ENCODE results near the gene PSMB5. TPM values are rescaled to one million over a fixed set of nuclear protein-coding genes. Genes with fewer than 3 reads are reported as not detected.

Gene PSMB5
- total RNA-seq, 6 experiments from 2014 or later = 51.2 to 93.5 (median 59.1) TPM

GRCh38 chr14:22979748-22980392, 54.8 kb downstream of the PSMB5 start:
- Histone ChIP-seq H3K4me3 (peak overlapping the region; percentile 65 to 90 (median 83)), H3K36me3 (no peaks in the 10 kb centered on the region), H3K27me3 (no peaks in the 10 kb centered on the region), H3K27ac (peak overlapping the region; percentile 17 to 89 (median 53)), H3K4me1 (peaks cover 0 to 61% (median 28%) of the 10 kb centered on the region in 4 donors), H3K9me3 (no peaks in the 10 kb centered on the region)
- TF ChIP-seq POLR2A (IDR thresholded peaks at IDR 0.05) (no peak), CTCF (IDR thresholded peaks at IDR 0.05) (no peak)
- DNase-seq (no peak), ATAC-seq (no peak)
- intact Hi-C loops (cut with DNase I) = no loop called here
- WGBS (ENCODE audit: insufficient coverage, low coverage, low lambda C conversion rate, missing lambda C conversion rate) = 21% methylated on average over 8 of the region's 8 CpGs

- peak overlapping the region in 2 of 3 donors; percentile 86 to 89 for H3K27ac ChIP-seq
- no peaks in the 10 kb centered on the region for H3K27me3 ChIP-seq
- TF ChIP-seq POLR2A (IDR thresholded peaks at IDR 0.05) = no peak
- no peak for TF ChIP-seq CTCF (IDR thresholded peaks at IDR 0.05)
- H3K4me1 ChIP-seq = peaks cover 0 to 68% (median 32%) of the 10 kb centered on the region in 4 donors
- ATAC-seq (no peak), DNase-seq (no peak)
- intact Hi-C loops (cut with DNase I) = no loop called here
- 0% methylated on average over 1 of the region's 5 CpGs for WGBS (ENCODE audit: insufficient coverage, low coverage, low lambda C conversion rate, missing lambda C conversion rate)
- peak overlapping the region in 1 of 3 donors; percentile 42 for H3K4me3 ChIP-seq
- no peaks in the 10 kb centered on the region for H3K9me3 ChIP-seq
- H3K36me3 ChIP-seq = peaks cover 0 to under 1% (median 0%) of the 10 kb centered on the region in 4 donors
Observed at GRCh38 chr14:22978981-22979671, 55.6 kb downstream of the PSMB5 start.

GRCh38 chr14:22978487-22978837, 56.2 kb downstream of the PSMB5 start:
- no peaks in the 10 kb centered on the region for H3K27me3 ChIP-seq
- 14% methylated on average over 3 of the region's 3 CpGs for WGBS (ENCODE audit: insufficient coverage, low coverage, low lambda C conversion rate, missing lambda C conversion rate)
- intact Hi-C loops (cut with DNase I) = no loop called here

More at GRCh38 chr14:22978487-22978837, 56.2 kb downstream of the PSMB5 start:
- no peak for DNase-seq
- H3K4me3 ChIP-seq = peak overlapping the region in 1 of 3 donors; percentile 42
- peak overlapping the region; percentile 67 to 89 (median 86) for H3K27ac ChIP-seq
- no peaks in the 10 kb centered on the region for H3K9me3 ChIP-seq
- no peak for TF ChIP-seq CTCF (IDR thresholded peaks at IDR 0.05)
- TF ChIP-seq POLR2A (IDR thresholded peaks at IDR 0.05) = no peak
- ATAC-seq = peak in 2 of 4 donors; percentile 5 to 6
- peaks cover 0 to 6% (median 0%) of the 10 kb centered on the region in 4 donors for H3K36me3 ChIP-seq
- H3K4me1 ChIP-seq = peaks cover 0 to 65% (median 32%) of the 10 kb centered on the region in 4 donors

Data from right lobe of liver (tissue), 6 donors.